Skeletal muscle tissue (tissue), 4 donors: ENCODE measurements around the gene SEC16A. TPM values are rescaled to one million over a fixed set of nuclear protein-coding genes. Genes with fewer than 3 reads are reported as not detected.

Source experiments
- H3K27ac ChIP-seq: one replicate; pipeline ENCODE4 v1.7.0; 2013; ENCODE audit warnings: mild to moderate bottlenecking, low read depth, low read length, inconsistent platforms
- H3K27me3 ChIP-seq, 3 donors: one replicate each; pipeline ENCODE4 v1.7.0; 2013; ENCODE audit warnings: low read length in 3 of 3; ENCODE audit not compliant: control insufficient read depth in 3 of 3, insufficient read depth in 3 of 3
- H3K36me3 ChIP-seq, 3 donors: one replicate each; pipeline ENCODE4 v1.7.0; 2013; ENCODE audit warnings: low read length in 3 of 3; ENCODE audit not compliant: control insufficient read depth in 3 of 3, insufficient read depth in 3 of 3
- H3K4me1 ChIP-seq, 3 donors: one replicate each; pipeline ENCODE4 v1.7.0; 2013; ENCODE audit warnings: low read length in 3 of 3, mild to moderate bottlenecking in 3 of 3; ENCODE audit not compliant: control insufficient read depth in 3 of 3, insufficient read depth in 3 of 3
- H3K4me3 ChIP-seq, 3 donors: one replicate each; pipeline ENCODE4 v1.7.0; 2013; ENCODE audit warnings: low read length in 3 of 3
- H3K9ac ChIP-seq, 3 donors: one replicate each; pipeline ENCODE4 v1.7.0; 2013; ENCODE audit warnings: low read length in 3 of 3, mild to moderate bottlenecking in 3 of 3, moderate library complexity in 2 of 3, low read depth in 1 of 3
- H3K9me3 ChIP-seq, 3 donors: one replicate each; pipeline ENCODE4 v1.7.0; 2013; ENCODE audit warnings: low read length in 3 of 3; ENCODE audit not compliant: control insufficient read depth in 3 of 3
- total RNA-seq: library from RNA; depleted of rRNA; stranded (reverse); fragments of >200 nt; gene quantifications from one replicate; pipeline ENCODE4 v1.2.3, GENCODE V29; 2014
- donor health status: Osteomylitis.

SEC16A gene
- total RNA-seq, 1 donor from 2014 or later, result 14.1 TPM

DNA sequence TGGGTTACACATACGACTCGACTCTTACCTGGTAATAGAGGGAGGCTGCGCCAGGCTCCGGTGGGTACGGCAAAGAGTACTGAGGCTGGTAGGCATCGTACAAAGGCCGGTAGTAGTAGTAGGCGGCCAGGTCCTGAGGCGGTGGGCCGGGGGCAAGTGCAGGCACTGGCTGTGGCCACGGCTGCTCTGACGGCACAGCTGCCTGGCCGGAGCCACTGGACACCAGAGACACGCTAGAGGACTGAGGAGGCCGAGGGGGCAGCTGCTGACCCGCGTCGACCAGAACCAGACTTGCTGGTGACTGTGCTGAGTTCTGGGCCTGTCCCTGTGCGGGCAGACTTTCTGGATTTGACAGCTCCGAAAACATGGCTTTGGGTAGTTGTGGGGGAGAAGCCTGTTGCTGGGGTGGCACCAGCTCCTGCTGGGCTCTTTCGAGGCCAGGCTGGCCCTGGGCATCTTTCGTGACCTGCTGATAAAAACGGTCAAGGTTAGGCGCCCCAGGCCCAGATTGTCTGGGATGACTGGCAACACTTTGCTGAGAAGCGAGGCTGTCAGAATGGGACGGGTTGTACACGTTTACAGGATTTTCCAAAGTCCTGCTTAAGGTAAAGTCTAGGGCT, 8.7 kb downstream of the SEC16A start:
- Histone ChIP-seq H3K27me3 (no peaks in the 10 kb centered on the region), H3K27ac (no peak overlapping the region), H3K9ac (no peak overlapping the region), H3K9me3 (no peaks in the 10 kb centered on the region), H3K4me1 (no peaks in the 10 kb centered on the region), H3K36me3 (peaks cover 78 to 87% (median 84%) of the 10 kb centered on the region in 3 donors), H3K4me3 (no peak overlapping the region)

- H3K36me3 ChIP-seq, result peaks cover 81 to 91% (median 90%) of the 10 kb centered on the region in 3 donors
- no peak overlapping the region for H3K27ac ChIP-seq
- no peaks in the 10 kb centered on the region for H3K4me1 ChIP-seq
- no peak overlapping the region for H3K4me3 ChIP-seq
- H3K27me3 ChIP-seq, result no peaks in the 10 kb centered on the region
- H3K9ac ChIP-seq, result no peak overlapping the region
- H3K9me3 ChIP-seq, result no peaks in the 10 kb centered on the region
These were observed 9.5 kb downstream of the SEC16A start for GRCh38 chr9:136473354-136473721.

GRCh38 chr9:136472640-136473353, 10.0 kb downstream of the SEC16A start:
- Histone ChIP-seq H3K9ac (no peak overlapping the region), H3K9me3 (no peaks in the 10 kb centered on the region), H3K4me3 (no peak overlapping the region), H3K27ac (no peak overlapping the region), H3K27me3 (no peaks in the 10 kb centered on the region), H3K36me3 (peaks cover 86 to 94% (median 92%) of the 10 kb centered on the region in 3 donors), H3K4me1 (no peaks in the 10 kb centered on the region)

DNA sequence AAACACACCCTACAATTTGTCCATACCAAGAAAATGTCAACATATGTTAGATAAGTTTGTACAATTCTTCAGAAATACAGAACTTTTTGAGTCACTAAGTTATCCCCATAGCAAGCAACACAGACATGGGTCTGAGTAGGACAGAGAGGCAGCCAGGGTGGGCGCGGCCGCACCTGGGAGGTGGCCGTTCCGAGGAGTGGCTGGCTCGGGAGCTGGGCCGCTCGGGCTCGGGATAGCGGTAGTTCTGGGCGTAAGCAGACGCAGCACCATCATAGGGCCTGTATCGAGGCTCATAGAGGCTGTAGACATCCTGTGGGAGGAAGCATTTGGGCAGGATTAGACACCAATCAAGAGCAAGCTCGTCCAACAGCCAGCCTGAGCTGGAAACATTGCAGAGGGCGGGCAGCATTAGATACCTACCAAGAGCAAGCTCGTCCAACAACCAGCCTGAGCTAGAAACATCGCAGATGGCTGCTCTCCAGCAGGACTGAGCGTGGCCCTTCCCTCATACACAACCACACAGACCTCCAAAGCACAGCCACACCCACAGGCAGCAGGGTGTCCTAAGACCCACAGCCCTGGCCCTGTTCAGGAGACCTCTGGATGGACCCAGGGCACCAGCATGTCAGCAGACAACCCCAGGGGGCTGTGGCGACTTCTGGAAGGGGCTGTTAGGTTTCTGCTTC, 10.9 kb downstream of the SEC16A start:
- no peaks in the 10 kb centered on the region for H3K27me3 ChIP-seq
- H3K9me3 ChIP-seq, result no peaks in the 10 kb centered on the region
- no peak overlapping the region for H3K27ac ChIP-seq
- no peak overlapping the region for H3K9ac ChIP-seq
- H3K36me3 ChIP-seq, result peaks cover 83 to 93% (median 92%) of the 10 kb centered on the region in 3 donors
- H3K4me3 ChIP-seq, result no peak overlapping the region
- no peaks in the 10 kb centered on the region for H3K4me1 ChIP-seq

GRCh38 chr9:136470792-136471469, 11.9 kb downstream of the SEC16A start:
- H3K27ac ChIP-seq, result no peak overlapping the region
- peaks cover 83 to 95% (median 92%) of the 10 kb centered on the region in 3 donors for H3K36me3 ChIP-seq
- no peaks in the 10 kb centered on the region for H3K9me3 ChIP-seq
- H3K9ac ChIP-seq, result no peak overlapping the region
- no peaks in the 10 kb centered on the region for H3K4me1 ChIP-seq
- H3K4me3 ChIP-seq, result no peak overlapping the region
- H3K27me3 ChIP-seq, result no peaks in the 10 kb centered on the region

GRCh38 chr9:136470356-136470755, 12.5 kb downstream of the SEC16A start:
- Histone ChIP-seq H3K4me3 (no peak overlapping the region), H3K36me3 (peaks cover 83 to 95% (median 92%) of the 10 kb centered on the region in 3 donors), H3K9me3 (no peaks in the 10 kb centered on the region), H3K27me3 (no peaks in the 10 kb centered on the region), H3K27ac (no peak overlapping the region), H3K9ac (no peak overlapping the region), H3K4me1 (no peaks in the 10 kb centered on the region)

- H3K27ac ChIP-seq, result no peak overlapping the region
- no peak overlapping the region for H3K9ac ChIP-seq
- peaks cover 80 to 95% (median 90%) of the 10 kb centered on the region in 3 donors for H3K36me3 ChIP-seq
- H3K27me3 ChIP-seq, result no peaks in the 10 kb centered on the region
- no peaks in the 10 kb centered on the region for H3K4me1 ChIP-seq
- H3K9me3 ChIP-seq, result no peaks in the 10 kb centered on the region
- H3K4me3 ChIP-seq, result no peak overlapping the region
These were observed 15.1 kb downstream of the SEC16A start for GRCh38 chr9:136467766-136468165.

- Histone ChIP-seq H3K9ac (no peak overlapping the region), H3K4me1 (no peaks in the 10 kb centered on the region), H3K36me3 (peaks cover 76 to 93% (median 85%) of the 10 kb centered on the region in 3 donors), H3K9me3 (no peaks in the 10 kb centered on the region), H3K27me3 (no peaks in the 10 kb centered on the region), H3K4me3 (no peak overlapping the region), H3K27ac (no peak overlapping the region)
These were observed 16.7 kb downstream of the SEC16A start for GRCh38 chr9:136466155-136466541.

- peaks cover 76 to 93% (median 85%) of the 10 kb centered on the region in 3 donors for H3K36me3 ChIP-seq
- no peaks in the 10 kb centered on the region for H3K9me3 ChIP-seq
- H3K27me3 ChIP-seq, result no peaks in the 10 kb centered on the region
- no peak overlapping the region for H3K4me3 ChIP-seq
- H3K4me1 ChIP-seq, result no peaks in the 10 kb centered on the region
- no peak overlapping the region for H3K27ac ChIP-seq
- no peak overlapping the region for H3K9ac ChIP-seq
These were observed 17.2 kb downstream of the SEC16A start for GRCh38 chr9:136465500-136466154.
